Stimulated activated CD8-positive, alpha-beta memory T cell treated with anti-CD3 and anti-CD28 coated beads, Interleukin-2, amount 100 ng/mL, for 1 hour (primary cell): ENCODE results near the gene ITGB2.

Experiments
- DNase-seq, 2 donors: peaks; one replicate each; pipeline ENCODE4 v3.0.0-alpha.2; 2020; ENCODE audit warnings: low read depth in 2 of 2

The ITGB2 gene

GRCh38 chr21:44867999-44868700 lies 52.5 kb downstream of the ITGB2 start:
- DNase-seq: no peak

- no peak for DNase-seq
Observed at GRCh38 chr21:44867464-44867863, 53.2 kb downstream of the ITGB2 start.

GRCh38 chr21:44866780-44867179 lies 53.9 kb downstream of the ITGB2 start:
- DNase-seq: no peak

GRCh38 chr21:44865561-44866280 lies 55.0 kb downstream of the ITGB2 start:
- no peak for DNase-seq

- no peak for DNase-seq
Observed at GRCh38 chr21:44862869-44863685, 57.6 kb downstream of the ITGB2 start.

GRCh38 chr21:44858791-44859190 lies 61.9 kb downstream of the ITGB2 start:
- no peak for DNase-seq

GRCh38 chr21:44858291-44858690 lies 62.4 kb downstream of the ITGB2 start:
- no peak for DNase-seq

GRCh38 chr21:44857127-44857892 lies 63.4 kb downstream of the ITGB2 start:
- no peak for DNase-seq

GRCh38 chr21:44856131-44856530 lies 64.6 kb downstream of the ITGB2 start:
- no peak for DNase-seq

GRCh38 chr21:44855572-44855971 lies 65.1 kb downstream of the ITGB2 start:
- no peak for DNase-seq

- no peak for DNase-seq
Observed at GRCh38 chr21:44854664-44855446, 65.8 kb downstream of the ITGB2 start.

GRCh38 chr21:44854391-44854663 lies 66.4 kb downstream of the ITGB2 start:
- DNase-seq: no peak

- no peak for DNase-seq
Observed at GRCh38 chr21:44853601-44854390, 66.9 kb downstream of the ITGB2 start.

- DNase-seq: no peak
Observed at GRCh38 chr21:44850905-44851657, 69.6 kb downstream of the ITGB2 start.

GRCh38 chr21:44850208-44850800 lies 70.4 kb downstream of the ITGB2 start:
- no peak for DNase-seq

GRCh38 chr21:44849616-44850130 lies 71.0 kb downstream of the ITGB2 start:
- no peak for DNase-seq

- no peak for DNase-seq
Observed at GRCh38 chr21:44848821-44849521, 71.7 kb downstream of the ITGB2 start.

GRCh38 chr21:44847261-44848056 lies 73.2 kb downstream of the ITGB2 start:
- no peak for DNase-seq
